Omental fat pad (tissue), 4 donors: ENCODE measurements around the gene MPV17L. TPM values are rescaled to one million over a fixed set of nuclear protein-coding genes. Genes with fewer than 3 reads are reported as not detected.
"Not testable (repeated sequence)": the region's sequence is repeated elsewhere in the genome, so short reads cannot be mapped to it uniquely, and the experiment has no call there.

Experiments
- ATAC-seq: fragments of 150-250 bp; one replicate; pipeline ENCODE4 v1.9.1; 2016; ENCODE audit warnings: mild to moderate bottlenecking, moderate library complexity; ENCODE audit not compliant: low FRiP score
- DNase-seq: peaks from one replicate; pipeline ENCODE4 v3.0.0-alpha.2; 2019; ENCODE audit warnings: low spot score
- CTCF ChIP-seq, 3 donors: fragments of 450-650 bp; IDR thresholded peaks; one replicate each; pipeline ENCODE4 v1.5.1; 2016 to 2017; ENCODE audit warnings: antibody characterized with exemption in 3 of 3, mild to moderate bottlenecking in 3 of 3, moderate library complexity in 2 of 3
- total RNA-seq, 4 donors: library from RNA; depleted of rRNA; stranded (reverse); fragments of >200 nt; gene quantifications; one replicate each; pipeline ENCODE4 v1.1.0, GENCODE V29; 2016

Gene MPV17L
- total RNA-seq, 4 donors from 2014 or later = 5.8 to 10.7 (median 7.7) TPM

DNA sequence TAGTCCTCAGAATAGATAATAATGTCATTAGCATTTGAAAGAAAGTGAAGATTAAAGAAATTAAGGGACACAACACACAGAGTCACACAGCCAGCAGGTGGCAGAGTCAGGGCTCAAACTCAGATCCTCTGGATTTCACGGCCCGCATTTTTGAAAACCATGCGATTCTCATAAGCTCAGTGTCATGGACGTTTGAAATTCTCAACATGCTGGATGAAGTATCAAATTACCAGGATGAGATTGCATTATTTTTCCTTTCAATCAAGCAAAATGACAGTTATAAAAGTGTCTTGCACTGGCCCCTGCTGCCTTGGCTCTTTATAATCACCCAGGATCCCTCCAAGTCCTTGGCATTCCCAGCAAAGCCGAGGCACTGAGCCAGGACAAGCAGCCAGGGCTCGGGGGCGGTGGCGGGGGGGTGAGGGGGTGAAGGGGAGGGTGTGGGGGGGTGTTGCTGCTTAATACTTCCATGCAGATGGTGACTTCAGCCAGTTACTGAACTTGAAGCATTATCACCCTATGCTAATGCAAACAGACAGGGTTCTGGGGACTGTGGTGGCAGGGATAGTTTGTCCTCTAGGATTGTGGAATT lies 32.2 kb downstream of the MPV17L start:
- DNase-seq (peak; percentile 38), ATAC-seq (peak; percentile 63)
- TF ChIP-seq CTCF (IDR thresholded peaks at IDR 0.05) = peak in 2 of 3 donors; percentile 22 to 23

DNA sequence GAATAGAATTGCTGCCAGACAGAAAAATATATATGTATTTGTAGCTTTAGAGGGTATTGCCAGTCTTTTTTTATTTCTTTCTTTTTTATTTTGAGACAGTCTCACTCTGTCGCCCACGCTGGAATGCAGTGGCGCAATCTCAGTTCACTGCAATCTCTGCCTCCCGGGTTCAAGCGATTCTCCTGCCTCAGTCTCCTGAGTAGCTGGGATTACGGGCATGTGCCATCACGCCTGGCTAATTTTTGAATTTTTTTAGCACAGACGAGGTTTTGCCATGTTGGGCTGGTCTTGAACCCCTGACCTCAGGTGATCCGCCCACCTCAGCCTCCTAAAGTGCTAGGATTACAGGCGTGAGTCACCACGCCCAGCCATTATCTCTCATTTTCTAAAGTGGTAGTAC lies 35.3 kb downstream of the MPV17L start:
- not testable (repeated sequence) for DNase-seq, ATAC-seq

DNA sequence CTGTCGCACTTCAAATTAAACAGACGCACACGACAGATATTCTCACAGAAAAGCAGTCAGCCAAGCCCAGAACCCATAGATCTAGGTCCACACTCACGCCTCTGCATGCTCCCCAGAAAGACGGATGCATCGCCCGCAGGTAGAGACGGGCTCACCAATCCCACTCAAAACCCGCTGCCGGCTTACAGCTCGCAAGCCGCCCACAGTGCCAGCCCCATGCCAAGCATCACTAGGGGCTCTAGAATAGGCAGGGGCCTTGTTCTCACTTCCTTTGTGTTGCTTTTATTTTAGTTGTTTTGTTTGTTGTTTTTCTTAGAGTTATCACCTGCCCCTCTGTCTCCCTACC lies 38.5 kb downstream of the MPV17L start:
- DNase-seq (no peak), ATAC-seq (peak; percentile 13)
- TF ChIP-seq CTCF (IDR thresholded peaks at IDR 0.05) = no peak

DNA sequence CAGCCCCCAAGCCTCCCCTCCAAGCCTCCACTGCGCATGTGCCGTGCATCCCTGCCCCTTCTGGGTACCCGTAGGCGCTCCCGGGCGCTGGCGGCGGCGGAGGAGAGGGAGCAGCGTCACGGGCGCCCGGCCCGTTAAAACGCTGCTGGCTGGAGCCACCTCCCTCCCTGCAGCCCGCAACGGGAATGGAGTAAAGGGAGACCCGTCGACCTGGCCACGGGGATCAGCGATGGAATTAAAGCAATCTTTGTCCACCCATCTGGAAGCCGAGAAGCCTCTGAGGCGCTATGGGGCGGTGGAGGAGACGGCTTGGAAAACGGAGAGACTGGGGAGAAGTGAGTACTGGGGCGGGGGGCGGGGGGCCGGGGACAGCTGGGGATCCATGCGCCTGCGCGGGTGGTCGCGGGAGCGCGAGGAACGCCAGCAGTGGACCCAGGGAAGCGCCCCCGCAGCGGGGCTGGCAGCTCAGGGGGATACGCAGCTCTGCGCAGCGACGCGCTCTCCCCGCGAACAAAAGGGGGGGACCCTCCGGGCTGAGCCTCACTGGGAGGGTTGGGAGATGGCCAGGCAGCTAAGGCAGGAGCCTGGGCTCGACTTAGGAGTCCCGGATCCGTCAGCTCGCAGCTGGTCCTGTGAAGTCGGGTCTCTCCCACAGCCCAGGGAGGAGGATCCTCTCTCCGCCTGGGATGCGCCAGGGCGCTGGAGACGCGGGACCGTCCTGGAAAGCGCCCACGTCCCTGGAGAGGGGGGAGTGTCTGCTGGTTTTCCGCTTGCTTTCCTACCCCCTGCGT lies 39.1 kb downstream of the MPV17L start, which contains the start of gene BMERB1:
TSS of gene BMERB1 (plus strand) at position 164 of the 791 bp plus-strand sequence. CDS start at position 230, 66 bp downstream.
- no peak for DNase-seq
- ATAC-seq = peak; percentile 74
- TF ChIP-seq CTCF (IDR thresholded peaks at IDR 0.05) = no peak

DNA sequence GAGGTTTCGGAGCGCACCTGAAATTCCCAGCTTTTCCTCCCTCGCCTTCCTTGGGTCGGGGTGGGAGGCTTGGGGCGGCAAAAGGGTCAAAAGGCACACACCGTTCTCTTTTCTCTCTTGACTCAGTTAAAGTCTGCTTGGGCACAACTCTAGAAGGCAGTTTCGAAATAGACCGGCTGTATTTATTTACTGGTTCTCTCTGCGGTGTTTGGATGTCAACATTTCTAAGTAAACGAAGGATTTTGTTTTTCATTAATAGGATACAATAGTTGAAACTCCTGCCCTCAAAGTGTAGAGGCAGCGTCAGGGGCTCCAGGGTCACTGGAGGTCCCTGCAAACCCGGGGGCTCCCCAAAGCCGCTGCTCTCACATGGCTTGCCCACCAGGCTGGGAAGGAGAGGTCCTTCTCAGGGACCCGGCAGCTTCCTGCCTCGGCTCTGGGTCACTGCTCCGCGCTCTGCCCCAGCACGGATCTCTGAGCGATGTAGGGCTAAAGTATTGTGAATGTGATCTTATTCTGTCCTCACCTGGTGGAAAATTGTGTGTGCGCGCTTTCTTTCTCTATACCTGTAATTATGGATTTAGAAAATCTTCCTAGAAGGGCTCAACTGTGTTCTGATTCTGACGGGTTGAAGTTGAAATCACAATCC lies 39.8 kb downstream of the MPV17L start:
- DNase-seq (no peak), ATAC-seq (peak; percentile 2)
- TF ChIP-seq CTCF (IDR thresholded peaks at IDR 0.05) = no peak

- DNase-seq (no peak), ATAC-seq (no peak)
- TF ChIP-seq CTCF (IDR thresholded peaks at IDR 0.05) = no peak
These were observed 43.5 kb downstream of the MPV17L start for GRCh38 chr16:15439102-15439501.

DNA sequence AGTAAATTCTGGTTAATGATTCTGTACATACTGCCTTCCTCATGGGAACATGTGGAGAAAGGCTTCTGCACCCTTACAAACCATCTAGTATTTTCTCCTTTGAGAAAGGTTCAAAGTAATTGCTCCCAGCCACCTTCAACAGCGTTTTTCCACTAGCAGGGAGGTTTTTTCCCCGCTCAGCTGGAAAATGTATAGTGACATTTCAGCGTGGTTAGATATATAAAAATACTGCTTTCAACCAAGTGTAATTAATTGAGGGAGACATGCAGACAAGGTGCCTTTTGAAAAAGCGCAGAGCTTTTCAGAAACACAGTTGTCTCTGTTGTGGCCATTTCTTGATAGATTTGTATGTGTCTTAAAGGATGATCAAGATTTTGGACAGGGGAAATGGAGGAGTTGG lies 44.0 kb downstream of the MPV17L start:
- DNase-seq (no peak), ATAC-seq (no peak)
- no peak for TF ChIP-seq CTCF (IDR thresholded peaks at IDR 0.05)
